Neural cell (in vitro differentiated cells): ENCODE data around the gene RNF169. TPM values are rescaled to one million over a fixed set of nuclear protein-coding genes. Genes with fewer than 3 reads are reported as not detected.

Experiments
- H2AFZ ChIP-seq: fragments of 200-600, 300-800 bp; sonication (generic), shearing (Covaris generic); 2 replicates; pipeline ENCODE4 v1.6.0; 2014; ENCODE audit warnings: low read depth, mild to moderate bottlenecking, antibody characterized with exemption, low read length, moderate library complexity
- H3F3A ChIP-seq: fragments of 200-600 bp; shearing (Covaris generic); 2 replicates; pipeline ENCODE4 v1.6.1; 2016; ENCODE audit warnings: mild to moderate bottlenecking, moderate library complexity, mixed read lengths, antibody characterized with exemption, low read length; ENCODE audit not compliant: insufficient read depth, poor library complexity, severe bottlenecking
- H3K27ac ChIP-seq: fragments of 200-600, 300-800 bp; sonication (generic), shearing (Covaris generic); 2 replicates; pipeline ENCODE4 v1.5.1; 2014; ENCODE audit warnings: mild to moderate bottlenecking, low read length, moderate library complexity
- H3K27me3 ChIP-seq: fragments of 300-800, 200-600 bp; sonication (generic), shearing (Covaris generic); 2 replicates; pipeline ENCODE4 v1.6.0; 2014; ENCODE audit warnings: mild to moderate bottlenecking, low read depth, low read length, moderate library complexity; ENCODE audit not compliant: insufficient read depth
- H3K36me3 ChIP-seq: fragments of 300-800, 200-600 bp; sonication (generic), shearing (Covaris generic); 2 replicates; pipeline ENCODE4 v1.5.1; 2014; ENCODE audit warnings: mild to moderate bottlenecking, antibody characterized with exemption, low read length, moderate library complexity; ENCODE audit not compliant: insufficient read depth
- H3K4me2 ChIP-seq: fragments of 300-800, 200-600 bp; sonication (generic), shearing (Covaris generic); 2 replicates; pipeline ENCODE4 v1.6.0; 2014; ENCODE audit warnings: mild to moderate bottlenecking, low read length
- H3K4me3 ChIP-seq: fragments of 300-800, 200-600 bp; sonication (generic), shearing (Covaris generic); 2 replicates; pipeline ENCODE4 v1.5.1; 2014; ENCODE audit warnings: mild to moderate bottlenecking, low read length, moderate library complexity
- H3K79me2 ChIP-seq: fragments of 200-600 bp; shearing (Covaris generic); replicated peaks from 2 replicates; pipeline ENCODE4 v1.6.0; 2014; ENCODE audit warnings: mild to moderate bottlenecking, low read length, moderate library complexity; ENCODE audit not compliant: insufficient read depth
- H3K9ac ChIP-seq: fragments of 300-800, 200-600 bp; sonication (generic), shearing (Covaris generic); 2 replicates; pipeline ENCODE4 v1.6.1; 2016; ENCODE audit warnings: mild to moderate bottlenecking, low read length, mixed read lengths
- H3K9me2 ChIP-seq: fragments of 200-600 bp; shearing (Covaris generic); 2 replicates; pipeline ENCODE4 v1.6.1; 2016; ENCODE audit warnings: mild to moderate bottlenecking, low read length, mixed read lengths; ENCODE audit not compliant: insufficient read depth
- H3K9me3 ChIP-seq: fragments of 200-600, 300-800 bp; sonication (generic), shearing (Covaris generic); 2 replicates; pipeline ENCODE4 v1.6.1; 2016; ENCODE audit warnings: mild to moderate bottlenecking, mixed run types, low read length, moderate library complexity, mixed read lengths
- H4K20me1 ChIP-seq: fragments of 200-600 bp; shearing (Covaris generic); 2 replicates; pipeline ENCODE4 v1.6.1; 2016; ENCODE audit warnings: mild to moderate bottlenecking, mixed run types; ENCODE audit not compliant: insufficient read depth
- EP300 ChIP-seq: fragments of 450-650 bp; conservative IDR thresholded peaks from 2 replicates; pipeline ENCODE4 v1.6.1; 2014; ENCODE audit warnings: antibody characterized with exemption, mild to moderate bottlenecking, moderate library complexity; ENCODE audit not compliant: poor library complexity, severe bottlenecking
- EZH2 ChIP-seq: fragments of 200-600, 300-800 bp; shearing (Covaris generic), sonication (generic); IDR thresholded peaks from 2 replicates; pipeline ENCODE4 v1.6.1; 2014; ENCODE audit warnings: antibody characterized with exemption, low read length, borderline replicate concordance, mild to moderate bottlenecking; ENCODE audit not compliant: insufficient read depth, poor library complexity, severe bottlenecking
- MXI1 ChIP-seq: fragments of 450-650 bp; conservative IDR thresholded peaks from 2 replicates; pipeline ENCODE4 v1.6.1; 2014; ENCODE audit warnings: antibody characterized with exemption, mild to moderate bottlenecking; ENCODE audit not compliant: poor library complexity, severe bottlenecking
- POLR2AphosphoS5 ChIP-seq: IDR thresholded peaks from 2 replicates; pipeline ENCODE4 v1.6.1; 2012
- RAD21 ChIP-seq: fragments of 450-650 bp; conservative IDR thresholded peaks from 2 replicates; pipeline ENCODE4 v1.6.1; 2014; ENCODE audit warnings: antibody characterized with exemption, mild to moderate bottlenecking, moderate library complexity
- REST ChIP-seq: IDR thresholded peaks from 2 replicates; pipeline ENCODE4 v1.6.1; 2012; ENCODE audit warnings: borderline replicate concordance
- SMC3 ChIP-seq: fragments of 450-650 bp; conservative IDR thresholded peaks from 2 replicates; pipeline ENCODE4 v1.6.1; 2014; ENCODE audit warnings: antibody characterized with exemption, mild to moderate bottlenecking, moderate library complexity; ENCODE audit not compliant: poor library complexity
- TAF1 ChIP-seq: IDR thresholded peaks from 2 replicates; pipeline ENCODE4 v1.6.1; 2012; ENCODE audit warnings: low read depth
- polyA plus RNA-seq: library from polyadenylated mRNA; depleted of rRNA; stranded (reverse); fragments of >200 nt; gene quantifications from 2 replicates; pipeline ENCODE4 v1.2.3, GENCODE V29; 2014
- TF ChIP-seq, protein P1 (sequence below): fragments of 450-650 bp; IDR thresholded peaks from 2 replicates; pipeline ENCODE4 v1.5.1; 2014; ENCODE audit warnings: antibody characterized with exemption, mild to moderate bottlenecking, moderate library complexity; ENCODE audit not compliant: poor library complexity, severe bottlenecking

The RNF169 gene
- polyA plus RNA-seq, 1 donor from 2014 or later: 10.6 TPM

DNA sequence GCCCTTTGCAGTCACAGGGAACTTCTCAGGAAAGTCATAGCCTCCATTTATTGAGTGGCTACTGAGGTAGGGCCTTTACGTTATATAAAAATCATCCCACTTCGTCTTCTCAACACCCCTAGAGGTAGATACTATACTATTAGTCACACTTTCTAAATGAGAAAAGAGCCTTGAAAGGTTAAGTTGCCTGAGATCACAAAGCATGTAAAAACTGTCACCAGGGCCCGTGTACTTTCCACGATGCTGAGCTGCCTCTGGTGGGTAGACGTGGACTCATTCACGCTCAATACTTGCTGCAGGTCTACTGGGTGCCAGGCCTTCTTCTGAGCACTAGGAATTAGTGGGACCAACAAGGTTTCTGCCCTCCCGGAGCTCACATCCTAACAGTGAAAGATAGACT, 33.7 kb upstream of the RNF169 start:
- Histone ChIP-seq H3F3A (no peaks in the 10 kb centered on the region), H4K20me1 (no peaks in the 10 kb centered on the region), H3K79me2 (no peaks in the 10 kb centered on the region), H3K9me3 (no peaks in the 10 kb centered on the region), H3K36me3 (no peaks in the 10 kb centered on the region), H3K4me2 (no peak overlapping the region), H2AFZ (no peak overlapping the region), H3K4me3 (no peak overlapping the region), H3K9ac (no peak overlapping the region), H3K27me3 (no peaks in the 10 kb centered on the region), H3K27ac (no peak overlapping the region), H3K9me2 (no peaks in the 10 kb centered on the region)
- TF ChIP-seq TAF1 (no peak), POLR2AphosphoS5 (no peak), EP300 (no peak), EZH2 (no peak), REST (no peak)
- TF ChIP-seq, protein P1, sequence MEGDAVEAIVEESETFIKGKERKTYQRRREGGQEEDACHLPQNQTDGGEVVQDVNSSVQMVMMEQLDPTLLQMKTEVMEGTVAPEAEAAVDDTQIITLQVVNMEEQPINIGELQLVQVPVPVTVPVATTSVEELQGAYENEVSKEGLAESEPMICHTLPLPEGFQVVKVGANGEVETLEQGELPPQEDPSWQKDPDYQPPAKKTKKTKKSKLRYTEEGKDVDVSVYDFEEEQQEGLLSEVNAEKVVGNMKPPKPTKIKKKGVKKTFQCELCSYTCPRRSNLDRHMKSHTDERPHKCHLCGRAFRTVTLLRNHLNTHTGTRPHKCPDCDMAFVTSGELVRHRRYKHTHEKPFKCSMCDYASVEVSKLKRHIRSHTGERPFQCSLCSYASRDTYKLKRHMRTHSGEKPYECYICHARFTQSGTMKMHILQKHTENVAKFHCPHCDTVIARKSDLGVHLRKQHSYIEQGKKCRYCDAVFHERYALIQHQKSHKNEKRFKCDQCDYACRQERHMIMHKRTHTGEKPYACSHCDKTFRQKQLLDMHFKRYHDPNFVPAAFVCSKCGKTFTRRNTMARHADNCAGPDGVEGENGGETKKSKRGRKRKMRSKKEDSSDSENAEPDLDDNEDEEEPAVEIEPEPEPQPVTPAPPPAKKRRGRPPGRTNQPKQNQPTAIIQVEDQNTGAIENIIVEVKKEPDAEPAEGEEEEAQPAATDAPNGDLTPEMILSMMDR: no peak

GRCh38 chr11:74717221-74717969, 31.3 kb upstream of the RNF169 start:
- H2AFZ ChIP-seq: no peak overlapping the region
- H3K79me2 ChIP-seq: no peaks in the 10 kb centered on the region
- H3K4me3 ChIP-seq: no peak overlapping the region
- no peaks in the 10 kb centered on the region for H3K36me3 ChIP-seq
- no peak overlapping the region for H3K9ac ChIP-seq
- H3K27me3 ChIP-seq: no peaks in the 10 kb centered on the region
- H3K4me2 ChIP-seq: no peak overlapping the region
- H3F3A ChIP-seq: no peaks in the 10 kb centered on the region
- H3K9me2 ChIP-seq: no peaks in the 10 kb centered on the region
- TF ChIP-seq, protein P1: no peak
- no peak for TF ChIP-seq EP300
- TF ChIP-seq POLR2AphosphoS5: no peak
- no peak for TF ChIP-seq REST
- no peak for TF ChIP-seq TAF1
- TF ChIP-seq MXI1: no peak
- no peak for TF ChIP-seq EZH2
- no peak for TF ChIP-seq SMC3
- TF ChIP-seq RAD21: no peak
- no peaks in the 10 kb centered on the region for H3K9me3 ChIP-seq
- H4K20me1 ChIP-seq: no peaks in the 10 kb centered on the region
- H3K27ac ChIP-seq: no peak overlapping the region
